ENCODE data around the gene ISG20. TPM values are rescaled to one million over a fixed set of nuclear protein-coding genes. Genes with fewer than 3 reads are reported as not detected.

The ISG20 gene
- total and polyA plus RNA-seq, 2 of the 8 experiments (the other 6 are each of a cell fraction or from before 2014, with no cell fraction given), result 2.9 to 5.2 TPM

DNA sequence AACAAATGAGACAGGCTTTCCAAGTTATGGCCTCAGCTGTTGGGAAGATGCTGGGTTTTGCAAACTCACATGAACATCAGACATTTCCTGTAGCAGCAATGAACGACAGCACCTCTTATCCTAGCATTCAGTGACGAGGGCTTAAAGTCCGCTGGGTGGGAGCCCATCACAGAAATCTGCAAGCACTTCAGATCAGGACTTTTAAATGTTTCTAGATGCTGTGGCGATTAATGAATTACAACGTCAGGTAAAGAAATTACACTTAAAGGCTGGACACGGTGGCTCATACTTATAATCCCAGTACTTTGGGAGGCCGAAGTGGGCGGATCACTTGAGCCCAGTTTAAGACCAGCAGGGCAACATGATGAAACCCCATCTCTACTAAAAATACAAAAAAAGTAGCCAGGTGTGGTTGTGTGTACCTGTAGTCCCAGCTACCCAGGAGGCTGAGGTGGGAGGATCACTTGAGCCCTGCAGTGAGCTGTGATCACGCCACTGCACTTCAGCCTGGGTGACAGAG lies 13.8 kb upstream of the ISG20 start:
- Histone ChIP-seq H4K8ac (ENCODE audit: extremely low read depth, insufficient read depth, low read length) (no peak overlapping the region), H3K4me3 (ENCODE audit: extremely low read depth in 1 of 4, insufficient read depth in 2 of 4, low read depth in 3 of 4, low read length in 4 of 4) (no peak overlapping the region), H3K14ac (ENCODE audit: insufficient read length) (no peak overlapping the region), H4K20me1 (replicated peaks in 1 of 2; ENCODE audit: control insufficient read depth in 1 of 2, insufficient read depth in 2 of 2, low read length in 2 of 2) (peaks cover 67 to 69% of the 10 kb centered on the region in 2 experiments), H3K36me3 (ENCODE audit: control insufficient read depth in 2 of 4, insufficient read depth in 4 of 4, low read length in 3 of 4) (peaks cover 33 to 59% (median 48%) of the 10 kb centered on the region in 4 experiments), H3K79me1 (ENCODE audit: low read depth, low read length) (peaks cover 22% of the 10 kb centered on the region; the same call in 1 of the 2 replicates), H2BK12ac (ENCODE audit: low read depth, low read length) (no peak overlapping the region), H3K4ac (replicated peaks; ENCODE audit: insufficient read length, low read depth, low read length) (no peak overlapping the region), H2BK15ac (ENCODE audit: low read length) (no peak overlapping the region), H3K27me3 (replicated peaks in 1 of 4; ENCODE audit: control insufficient read depth in 3 of 4, extremely low read depth in 1 of 4, insufficient read depth in 3 of 4, low read length in 3 of 4) (no peaks in the 10 kb centered on the region), H3K79me2 (ENCODE audit: control insufficient read depth in 1 of 2, insufficient read depth in 2 of 2, low read length in 2 of 2) (peaks cover 63 to 87% of the 10 kb centered on the region in 2 experiments), H3K9ac (replicated peaks in 1 of 4; ENCODE audit: extremely low read depth in 1 of 4, low read depth in 3 of 4, low read length in 3 of 4) (no peak overlapping the region), H3K23me2 (ENCODE audit: low read depth, low read length) (peaks cover 17% of the 10 kb centered on the region), H3K4me1 (replicated peaks in 1 of 4; ENCODE audit: control insufficient read depth in 3 of 4, insufficient read depth in 4 of 4, low read length in 3 of 4) (peaks cover 14 to 27% (median 16%) of the 10 kb centered on the region in 4 experiments), H3K18ac (ENCODE audit: extremely low read depth, low read length) (no peak overlapping the region), H2AK5ac (ENCODE audit: low read depth, low read length) (no peak overlapping the region), H3K23ac (ENCODE audit: insufficient read length) (no peak overlapping the region), H2BK5ac (ENCODE audit: low read depth, low read length) (no peak overlapping the region), H3K27ac (ENCODE audit: low read depth, low read length) (no peak overlapping the region), H4K5ac (ENCODE audit: insufficient read length, low read depth, low read length) (no peak overlapping the region), H2BK20ac (ENCODE audit: low read length) (no peak overlapping the region), H2AFZ (ENCODE audit: low read length) (no peak overlapping the region), H2BK120ac (replicated peaks; ENCODE audit: low read depth, low read length) (no peak overlapping the region), H4K91ac (replicated peaks; ENCODE audit: insufficient read length, low read length) (no peak overlapping the region), H3K9me3 (ENCODE audit: insufficient read depth in 2 of 2, low read depth in 1 of 2, low read length in 1 of 2) (no peaks in the 10 kb centered on the region), H3K56ac (replicated peaks; ENCODE audit: insufficient read length, low read depth, low read length) (no peak overlapping the region), H3K4me2 (ENCODE audit: insufficient read depth in 1 of 2, low read depth in 2 of 2, low read length in 2 of 2) (peak overlapping the region; percentile 85 to 93; a peak in 3 of 4 replicates)
- POLR2A ChIA-PET (ENCODE audit: partially characterized antibody), result interaction anchor here (0.6 to 7.5 kb wide), 7 partner anchors 9 to 151 kb away, joined by 3 to 61 read pairs (median 20); partner anchors contain the start of gene ISG20
- peak; percentile 44; the same call in 1 of the 2 replicates for TF ChIP-seq POLR2AphosphoS5 (IDR thresholded peaks at IDR 0.05; ENCODE audit: low read depth, low read length)
- TF ChIP-seq MAFK (IDR thresholded peaks at IDR 0.05; ENCODE audit: low read depth, low read length), result no peak
- DNase-seq (ENCODE audit: low read depth in 1 of 2, low spot score in 2 of 2), result no peak
- 75% methylated on average over 9 of the region's 9 CpGs; no CpG with 5 or more reads in 1 of the 2 experiments for WGBS, 2 experiments (ENCODE audit: extremely low coverage in 1 of 2, insufficient coverage in 1 of 2, insufficient read length in 1 of 2, insufficient replicate concordance in 2 of 2, low coverage in 1 of 2, low lambda C conversion rate in 2 of 2, missing lambda C conversion rate in 1 of 2)
- CTCF ChIA-PET (ENCODE audit: partially characterized antibody), result interaction anchor here (0.6 to 2.1 kb wide), 22 partner anchors 8 to 502 kb away, joined by 3 to 11 read pairs (median 4); partner anchors contain the start of genes ISG20 and MRPS11
- FAIRE-seq, result no peak
